Astrocyte (in vitro differentiated cells and primary cell): ENCODE measurements around the gene LGI2.

Experiments
- CTCF ChIP-seq: IDR thresholded peaks from 2 replicates; pipeline ENCODE4 v1.5.1; 2011; ENCODE audit warnings: low read depth, mild to moderate bottlenecking, inconsistent platforms, low read length, moderate library complexity; ENCODE audit not compliant: insufficient read depth
- EZH2 ChIP-seq: IDR thresholded peaks from 2 replicates; pipeline ENCODE4 v1.6.1; 2012; ENCODE audit warnings: mild to moderate bottlenecking, low read length, inconsistent platforms; ENCODE audit not compliant: insufficient read depth

DNA sequence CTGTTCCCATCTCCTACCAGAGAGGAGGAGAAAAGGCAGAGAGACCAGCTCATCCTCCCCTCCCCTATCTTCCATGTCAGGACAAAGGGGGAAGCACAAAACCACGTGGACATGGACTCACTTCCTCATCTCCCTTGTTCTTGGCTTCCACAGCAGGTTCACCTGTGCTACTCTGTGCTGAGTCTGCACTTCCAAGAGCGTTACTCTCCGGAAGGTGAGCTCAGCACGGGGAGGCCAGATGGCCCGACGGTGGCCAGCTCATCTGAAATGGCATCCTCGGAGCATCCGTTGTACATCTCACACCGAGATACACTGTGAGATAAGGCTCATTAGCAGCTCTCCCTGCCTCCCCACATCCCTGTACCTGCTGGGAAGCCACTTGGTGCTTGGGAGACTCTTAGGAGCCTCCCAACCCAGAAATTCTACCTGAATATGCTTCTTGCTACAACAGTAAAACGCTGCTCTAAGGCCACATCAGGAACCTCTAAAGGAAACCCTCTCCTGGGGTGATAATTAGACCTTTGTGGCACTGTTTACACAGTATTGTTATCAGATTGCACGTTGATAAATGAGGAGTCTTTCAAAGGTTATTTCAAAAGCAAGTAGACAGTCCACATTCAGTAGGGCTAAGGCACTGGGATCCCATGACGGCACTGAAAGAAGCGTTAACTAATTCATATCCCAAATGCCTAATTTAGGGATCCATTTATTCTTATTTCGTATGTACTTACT, 19.4 kb downstream of the LGI2 start:
- TF ChIP-seq CTCF (no peak), EZH2 (no peak)
